Prostate gland (tissue), 2 donors: ENCODE results near the gene ARHGAP27. TPM values are rescaled to one million over a fixed set of nuclear protein-coding genes. Genes with fewer than 3 reads are reported as not detected.

Experiments
- DNase-seq: peaks from one replicate; pipeline ENCODE4 v3.0.0-alpha.2; 2019; ENCODE audit warnings: low spot score
- H3K27ac ChIP-seq, 2 donors: fragments of 200-600 bp; sonication (generic); 2 replicates each; pipeline ENCODE4 v1.5.1; 2017 to 2019
- H3K27me3 ChIP-seq: fragments of 200-600 bp; sonication (generic); replicated peaks from 2 replicates; pipeline ENCODE4 v1.5.1; 2019; ENCODE audit not compliant: insufficient read depth
- H3K36me3 ChIP-seq, 2 donors: fragments of 200-600 bp; sonication (generic); 1 replicate in 1 of 2; 2 replicates in 1 of 2; pipeline versions ENCODE4 v1.5.1 to v1.8.1; 2017 to 2019
- H3K4me1 ChIP-seq: fragments of 200-600 bp; sonication (generic); replicated peaks from 2 replicates; pipeline ENCODE4 v1.5.1; 2019
- H3K4me3 ChIP-seq, 2 donors: fragments of 200-600 bp; sonication (generic); 2 replicates each; pipeline ENCODE4 v1.5.1; 2017 to 2019
- H3K9me3 ChIP-seq: fragments of 200-600 bp; sonication (generic); 2 replicates; pipeline ENCODE4 v1.5.1; 2017
- CTCF ChIP-seq, 4 experiments: fragments of 200-600 bp in 2 of 4; fragments of 450-650 bp in 2 of 4; sonication (generic) in 2 of 4; IDR thresholded peaks; 1 replicate in 3 of 4; 2 replicates in 1 of 4; pipeline ENCODE4 v1.5.1; 2016 to 2019; ENCODE audit warnings: antibody characterized with exemption in 4 of 4, mild to moderate bottlenecking in 2 of 4, moderate library complexity in 2 of 4
- POLR2A ChIP-seq: fragments of 450-650 bp; IDR thresholded peaks from one replicate; pipeline ENCODE4 v1.6.1; 2016; ENCODE audit warnings: antibody characterized with exemption, mild to moderate bottlenecking
- POLR2AphosphoS5 ChIP-seq: sonication (generic); formaldehyde crosslinking; IDR thresholded peaks from one replicate; pipeline ENCODE4 v1.6.1; 2017; ENCODE audit warnings: antibody characterized with exemption
- WGBS: methylation state at CpG from one replicate; pipeline ENCODE4 v1.1.5; 2018; 5-methylcytosine and 5-hydroxymethylcytosine counted together
- intact Hi-C: fragments of 100-400 bp; cut with DNase I; formaldehyde crosslinking; loops from one replicate; pipeline ENCODE4 v1.14.2; 2022
- total RNA-seq, 2 donors: library from RNA; depleted of rRNA; stranded (reverse); fragments of >200 nt; gene quantifications; one replicate each; pipeline ENCODE4 v1.1.0, GENCODE V29; 2016

ARHGAP27 gene
- total RNA-seq, 2 donors from 2014 or later, result 37.9 to 39.9 TPM

- 50% methylated on average over 11 of the region's 11 CpGs for WGBS
- H3K9me3 ChIP-seq, result no peaks in the 10 kb centered on the region
- no peak overlapping the region for H3K27ac ChIP-seq
- H3K27me3 ChIP-seq, result no peaks in the 10 kb centered on the region
- intact Hi-C loops, result no loop called here
- TF ChIP-seq CTCF (IDR thresholded peaks at IDR 0.05), result no peak
- DNase-seq, result no peak
- no peak overlapping the region for H3K4me3 ChIP-seq
- peaks cover 0 to 5% of the 10 kb centered on the region in 2 donors for H3K36me3 ChIP-seq
- H3K4me1 ChIP-seq, result peaks cover 7% of the 10 kb centered on the region
These were observed 23.9 kb downstream of the ARHGAP27 start for GRCh38 chr17:45408611-45409421.

DNA sequence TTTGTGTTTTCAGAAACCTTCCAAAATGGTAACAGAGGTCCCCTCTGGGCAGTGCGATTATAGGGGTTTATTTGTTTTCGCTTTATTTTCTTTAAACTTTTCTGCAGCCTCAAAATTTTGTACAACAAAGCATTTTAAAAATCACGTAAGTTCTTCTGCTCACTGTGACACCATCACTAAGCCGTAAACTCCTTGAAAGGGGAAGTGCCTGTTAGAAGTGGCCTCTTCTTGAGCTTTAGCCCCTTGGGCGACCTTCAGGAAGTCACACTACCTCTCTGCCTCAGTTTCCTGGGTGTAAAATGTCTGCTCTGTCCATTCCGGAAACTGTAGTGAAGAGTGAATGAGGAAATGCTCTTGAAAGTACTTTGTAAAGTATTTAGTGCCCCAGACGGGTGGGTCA lies 26.6 kb downstream of the ARHGAP27 start:
- Histone ChIP-seq H3K4me1 (no peaks in the 10 kb centered on the region), H3K27me3 (no peaks in the 10 kb centered on the region), H3K9me3 (no peaks in the 10 kb centered on the region), H3K36me3 (peaks cover 0 to 5% of the 10 kb centered on the region in 2 donors), H3K27ac (no peak overlapping the region), H3K4me3 (no peak overlapping the region)
- whole genome bisulfite sequencing, result 85% methylated on average over 7 of the region's 7 CpGs
- intact Hi-C loops, result no loop called here
- DNase-seq, result no peak
- TF ChIP-seq CTCF (IDR thresholded peaks at IDR 0.05), result no peak

- Histone ChIP-seq H3K27me3 (no peaks in the 10 kb centered on the region), H3K4me1 (no peaks in the 10 kb centered on the region), H3K4me3 (no peak overlapping the region), H3K36me3 (peaks cover 0 to 5% of the 10 kb centered on the region in 2 donors), H3K9me3 (no peaks in the 10 kb centered on the region), H3K27ac (no peak overlapping the region)
- no peak for DNase-seq
- 35% methylated on average over 42 of the region's 48 CpGs for WGBS
- TF ChIP-seq POLR2A (no peak), POLR2AphosphoS5 (no peak), CTCF (IDR thresholded peaks at IDR 0.05) (no peak)
- intact Hi-C loops, result no loop called here
These were observed 27.2 kb downstream of the ARHGAP27 start for GRCh38 chr17:45405250-45406086.

DNA sequence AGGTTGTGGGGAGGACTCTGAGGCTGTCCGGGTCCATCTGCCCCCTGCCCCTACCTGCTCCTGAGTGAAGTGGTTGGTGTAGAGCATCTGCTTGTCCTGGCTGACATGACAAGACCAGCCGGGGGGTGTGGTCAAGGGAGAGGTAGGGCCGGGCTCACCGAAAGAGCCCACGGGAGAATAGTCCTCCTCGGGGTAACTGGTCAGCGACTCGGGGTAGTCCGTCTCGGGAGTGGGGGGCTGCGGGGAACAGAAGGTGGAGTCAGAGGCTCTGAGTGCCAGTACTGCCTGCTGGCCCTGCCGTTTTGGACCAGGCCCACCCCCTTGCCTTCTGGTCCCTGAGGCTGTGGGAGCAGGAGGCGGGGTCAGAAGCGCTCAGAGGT lies 27.8 kb downstream of the ARHGAP27 start:
- intact Hi-C loops, result no loop called here
- Histone ChIP-seq H3K9me3 (no peaks in the 10 kb centered on the region), H3K27ac (no peak overlapping the region), H3K36me3 (peaks cover 0 to 5% of the 10 kb centered on the region in 2 donors), H3K4me3 (no peak overlapping the region), H3K4me1 (no peaks in the 10 kb centered on the region), H3K27me3 (no peaks in the 10 kb centered on the region)
- no peak for DNase-seq
- WGBS, result 71% methylated on average over 14 of the region's 14 CpGs
- TF ChIP-seq CTCF (IDR thresholded peaks at IDR 0.05) (no peak), POLR2AphosphoS5 (no peak), POLR2A (no peak)
